Activated CD4-positive, alpha-beta T cell treated with anti-CD3 and anti-CD28 coated beads for 4 hours (primary cell): ENCODE data around the gene TOR1A.
"Not testable (repeated sequence)": the region's sequence is repeated elsewhere in the genome, so short reads cannot be mapped to it uniquely, and the experiment has no call there.

Experiments
- DNase-seq, 2 donors: peaks; one replicate each; pipeline ENCODE4 v3.0.0-alpha.2; 2020

TOR1A gene

DNA sequence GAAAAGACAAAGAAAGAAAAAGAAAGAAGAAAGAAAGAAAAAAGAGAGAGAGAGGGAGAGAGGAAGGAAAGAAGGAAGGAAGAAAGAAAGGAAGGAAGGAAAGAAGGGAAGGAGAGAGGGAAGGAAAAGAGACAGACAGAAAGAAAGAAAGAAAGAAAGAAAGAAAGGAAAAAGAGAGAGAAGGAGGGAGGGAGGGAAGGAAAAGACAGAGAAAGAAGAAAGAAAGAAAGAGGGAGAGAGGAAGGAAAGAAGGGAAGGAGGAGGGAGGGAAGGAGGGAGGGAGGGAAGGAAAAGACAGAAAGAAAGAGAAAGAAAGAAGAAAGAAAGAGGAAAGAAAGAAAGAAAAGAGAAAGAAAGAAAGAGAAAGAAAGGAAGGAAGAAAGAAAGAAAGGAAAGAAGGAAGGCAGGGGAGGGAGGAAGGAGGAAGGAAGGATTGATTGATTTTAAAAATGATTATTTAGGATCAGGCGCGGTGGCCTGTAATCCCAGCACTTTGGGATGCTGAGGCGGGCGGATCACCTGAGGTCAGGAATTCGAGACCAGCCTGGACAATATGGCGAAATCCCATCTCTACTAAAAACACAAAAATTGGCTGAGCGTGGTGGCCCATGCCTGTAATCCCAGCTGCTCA is 44.3 kb downstream of the TOR1A start:
- no peak for DNase-seq

DNA sequence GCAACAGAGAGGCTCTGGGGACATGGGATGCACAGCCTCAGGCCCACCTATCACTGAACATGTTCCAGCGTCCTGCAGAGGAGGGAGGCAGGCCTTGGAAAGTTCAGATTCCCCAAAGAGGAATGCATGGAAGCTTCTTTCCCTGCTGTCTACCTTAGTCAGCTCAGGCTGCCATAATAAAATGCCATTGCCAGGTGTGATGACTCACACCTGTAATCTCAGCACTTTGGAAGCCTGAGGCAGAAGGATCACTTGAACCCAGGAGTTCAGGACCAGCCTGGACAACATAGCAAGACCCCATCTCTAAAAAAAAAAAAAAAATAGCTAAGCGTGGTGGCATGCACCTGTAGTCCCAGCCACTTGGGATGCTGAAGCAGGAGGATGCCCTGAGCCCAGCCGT is 45.5 kb downstream of the TOR1A start:
- DNase-seq: no peak

DNA sequence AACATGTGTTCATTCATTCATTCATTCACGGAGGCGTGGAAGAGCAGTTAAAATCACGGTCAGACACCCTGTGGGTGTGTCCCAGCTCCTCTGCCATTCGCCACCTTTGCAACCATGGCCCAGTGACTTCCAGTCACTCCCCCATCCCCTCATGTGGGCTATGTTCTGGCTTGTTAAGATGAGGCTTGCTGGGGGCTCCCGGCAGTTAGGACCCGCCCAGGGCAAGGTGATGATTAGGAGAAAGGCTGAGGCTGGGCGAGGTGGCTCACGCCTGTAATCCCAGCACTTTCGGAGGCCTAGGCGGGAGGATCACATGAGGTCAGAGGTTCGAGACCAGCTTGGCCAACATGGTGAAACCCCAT is 46.2 kb downstream of the TOR1A start:
- no peak for DNase-seq

- peak in 1 of 2 donors; percentile 15 for DNase-seq
These were observed 46.8 kb downstream of the TOR1A start for GRCh38 chr9:129776938-129777768.

GRCh38 chr9:129776566-129776937 is 47.4 kb downstream of the TOR1A start:
- DNase-seq: no peak

GRCh38 chr9:129776096-129776495 is 47.8 kb downstream of the TOR1A start:
- not testable (repeated sequence) for DNase-seq

DNA sequence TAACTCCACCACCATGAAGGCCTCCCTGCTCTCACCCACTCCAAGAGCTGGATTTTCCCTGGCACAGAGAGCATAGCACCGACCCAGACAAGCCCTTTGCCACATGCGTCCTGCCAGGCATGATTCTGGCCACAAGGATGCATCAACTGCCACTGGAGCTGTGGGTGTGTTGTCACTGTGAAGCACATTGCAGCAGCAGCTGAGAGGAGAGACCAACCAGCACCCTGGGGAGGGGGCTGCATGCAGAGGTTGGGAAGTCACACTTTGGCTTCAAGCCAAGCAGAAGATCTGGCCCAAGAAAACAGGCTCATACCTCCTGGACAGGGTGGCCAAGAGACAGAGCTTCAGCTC is 48.5 kb downstream of the TOR1A start:
- no peak for DNase-seq

DNA sequence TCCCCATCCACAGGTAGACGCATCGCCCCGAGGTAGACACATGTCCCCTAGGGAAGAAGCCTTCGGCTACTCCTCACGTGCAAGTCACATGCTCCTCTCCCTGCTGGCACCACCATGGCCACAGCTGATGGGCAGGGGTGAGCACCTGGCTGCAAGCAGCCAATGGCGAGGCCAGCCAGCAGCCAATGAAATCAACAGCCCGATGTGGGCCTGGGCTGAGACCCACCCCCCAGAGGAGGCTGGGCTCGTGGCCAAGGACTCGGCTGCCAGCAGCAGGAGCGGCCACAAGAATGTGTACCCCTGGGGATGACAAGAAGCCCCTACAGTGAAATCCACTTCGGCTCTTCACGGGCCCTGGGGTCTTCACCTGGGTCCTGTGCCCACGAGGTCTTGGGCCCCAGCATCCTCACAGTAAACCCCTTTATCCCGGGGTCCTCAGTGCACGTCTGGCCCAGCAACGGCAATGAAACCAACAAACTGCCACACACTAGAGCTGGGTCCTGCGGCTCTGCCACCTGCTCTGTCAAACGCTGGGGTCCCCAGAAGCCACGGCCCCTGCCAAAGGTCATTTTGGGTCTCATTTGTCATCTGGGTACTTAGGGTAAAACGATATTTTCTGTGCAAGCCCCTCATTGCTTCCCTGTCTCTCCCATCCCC is 49.0 kb downstream of the TOR1A start:
- DNase-seq: no peak

DNA sequence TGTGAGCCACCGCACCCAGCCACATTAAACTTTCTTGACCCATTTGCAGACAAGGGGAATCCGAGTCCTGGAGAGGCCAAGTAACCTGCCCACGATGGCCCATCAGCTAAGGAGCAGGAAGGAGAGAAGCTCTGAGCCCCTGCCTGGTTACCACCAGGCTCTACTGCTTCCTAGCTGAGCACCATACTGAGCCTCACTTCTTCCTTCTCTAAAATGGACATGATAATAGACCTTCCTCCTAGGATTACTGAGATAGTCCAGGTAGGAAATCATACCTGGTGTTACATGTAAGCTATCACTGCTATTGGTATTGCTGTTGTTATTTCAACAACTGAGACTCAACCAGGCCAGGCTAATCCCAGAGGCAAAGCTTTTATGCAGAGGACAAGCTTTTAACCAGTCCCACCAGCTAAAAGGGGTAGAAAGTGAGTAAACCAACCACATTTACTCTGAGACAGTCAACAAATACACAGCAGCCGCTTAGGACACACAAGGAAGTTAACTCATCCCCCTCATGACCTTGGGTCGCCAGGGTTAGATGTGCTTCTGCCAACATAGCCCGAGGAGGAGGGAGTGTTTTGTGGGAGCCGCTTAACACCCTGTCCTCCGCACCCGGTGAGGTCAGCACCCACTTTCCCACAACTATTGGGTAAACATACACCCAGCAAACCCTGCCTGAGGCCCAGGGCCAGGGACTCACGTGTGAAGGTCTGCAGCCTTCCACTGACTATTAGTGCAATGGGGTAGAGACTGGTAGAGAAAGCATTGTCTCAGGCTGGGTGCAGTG is 50.5 kb downstream of the TOR1A start:
- no peak for DNase-seq

DNA sequence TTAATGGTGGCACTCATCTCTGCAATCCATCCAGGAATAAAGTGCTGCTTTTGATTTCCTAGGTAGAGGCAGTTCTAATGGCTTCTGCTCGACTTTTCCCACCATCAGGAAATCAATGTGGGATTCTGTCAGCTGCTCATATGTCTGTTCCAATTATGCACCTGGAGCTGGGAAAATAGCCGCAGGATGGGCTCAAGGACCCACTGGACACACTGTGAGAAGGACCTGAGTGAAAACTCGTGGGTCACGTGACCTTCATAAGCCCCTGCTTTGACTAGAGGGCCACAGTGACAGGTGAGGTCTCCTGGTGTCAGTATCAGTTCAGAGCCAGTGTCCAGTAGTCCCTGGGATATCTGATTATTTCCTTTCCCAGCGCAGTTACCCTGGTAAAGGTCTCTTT is 53.2 kb downstream of the TOR1A start:
- DNase-seq: no peak

DNA sequence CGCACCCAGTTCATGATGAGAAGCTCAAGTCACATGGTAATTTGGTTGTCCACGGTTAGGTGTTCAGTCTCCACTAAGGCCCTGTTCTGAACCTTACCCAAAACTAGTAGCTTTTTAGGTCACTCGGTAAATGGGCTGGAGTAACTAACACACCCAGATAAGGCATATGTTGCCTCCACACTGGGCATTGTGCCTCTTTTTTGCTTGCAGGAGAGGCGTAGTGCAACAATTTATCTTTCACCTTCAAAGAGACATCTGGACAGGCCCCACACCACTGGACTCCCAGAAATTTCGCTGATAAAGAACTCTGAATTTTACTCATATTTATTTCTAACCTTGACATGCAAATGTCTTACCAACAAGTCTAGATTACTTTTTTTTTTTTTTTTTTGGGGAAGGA is 54.3 kb downstream of the TOR1A start:
- DNase-seq: no peak

DNA sequence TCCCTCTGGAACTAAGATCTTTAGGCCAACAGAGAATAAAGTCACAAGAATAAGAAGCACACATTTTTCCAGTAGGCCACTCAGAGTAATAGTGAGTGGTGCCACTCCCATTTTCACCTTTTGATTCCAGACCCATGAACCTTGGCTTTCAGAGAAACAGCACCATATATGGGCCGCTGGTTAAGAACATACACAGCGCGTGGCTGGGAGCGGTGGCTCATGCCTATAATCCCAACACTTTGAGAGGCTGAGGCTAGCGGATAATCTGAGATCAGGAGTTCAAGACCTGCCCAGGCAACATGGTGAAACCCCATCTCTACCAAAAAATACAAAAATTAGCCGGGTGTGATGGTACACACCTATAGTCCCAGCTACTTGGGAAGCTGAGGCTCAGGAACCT is 55.5 kb downstream of the TOR1A start:
- DNase-seq: no peak

DNA sequence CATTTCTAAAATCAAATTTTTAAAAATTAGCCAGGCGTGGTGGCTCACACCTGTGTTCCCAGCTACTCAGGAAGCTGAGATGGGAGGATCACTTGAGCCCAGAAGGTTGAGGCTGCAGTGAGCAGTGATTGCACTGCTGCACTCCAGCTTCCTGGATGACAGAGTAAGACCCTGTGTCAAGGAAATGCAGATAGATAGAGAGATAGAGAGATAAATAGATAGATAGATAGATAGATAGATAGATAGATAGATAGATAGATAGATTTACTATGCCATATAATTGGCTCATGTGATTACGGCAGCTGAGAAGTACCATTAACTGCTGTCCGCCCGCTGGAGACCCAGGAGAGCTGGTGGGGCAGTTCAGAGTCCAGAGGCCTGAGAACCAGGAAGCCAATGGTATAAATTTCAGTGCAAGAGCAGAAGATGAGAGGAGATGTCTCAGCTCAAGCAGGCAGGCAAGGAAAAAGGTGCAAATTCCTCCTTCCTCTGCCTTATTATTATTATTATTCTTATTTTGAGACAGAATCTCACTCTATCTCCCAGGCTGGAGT is 58.1 kb downstream of the TOR1A start:
- DNase-seq: no peak

- no peak for DNase-seq
These were observed 60.7 kb downstream of the TOR1A start for GRCh38 chr9:129762985-129763926.
